Measurements from ENCODE around the gene GPR27.

GPR27 gene

DNA sequence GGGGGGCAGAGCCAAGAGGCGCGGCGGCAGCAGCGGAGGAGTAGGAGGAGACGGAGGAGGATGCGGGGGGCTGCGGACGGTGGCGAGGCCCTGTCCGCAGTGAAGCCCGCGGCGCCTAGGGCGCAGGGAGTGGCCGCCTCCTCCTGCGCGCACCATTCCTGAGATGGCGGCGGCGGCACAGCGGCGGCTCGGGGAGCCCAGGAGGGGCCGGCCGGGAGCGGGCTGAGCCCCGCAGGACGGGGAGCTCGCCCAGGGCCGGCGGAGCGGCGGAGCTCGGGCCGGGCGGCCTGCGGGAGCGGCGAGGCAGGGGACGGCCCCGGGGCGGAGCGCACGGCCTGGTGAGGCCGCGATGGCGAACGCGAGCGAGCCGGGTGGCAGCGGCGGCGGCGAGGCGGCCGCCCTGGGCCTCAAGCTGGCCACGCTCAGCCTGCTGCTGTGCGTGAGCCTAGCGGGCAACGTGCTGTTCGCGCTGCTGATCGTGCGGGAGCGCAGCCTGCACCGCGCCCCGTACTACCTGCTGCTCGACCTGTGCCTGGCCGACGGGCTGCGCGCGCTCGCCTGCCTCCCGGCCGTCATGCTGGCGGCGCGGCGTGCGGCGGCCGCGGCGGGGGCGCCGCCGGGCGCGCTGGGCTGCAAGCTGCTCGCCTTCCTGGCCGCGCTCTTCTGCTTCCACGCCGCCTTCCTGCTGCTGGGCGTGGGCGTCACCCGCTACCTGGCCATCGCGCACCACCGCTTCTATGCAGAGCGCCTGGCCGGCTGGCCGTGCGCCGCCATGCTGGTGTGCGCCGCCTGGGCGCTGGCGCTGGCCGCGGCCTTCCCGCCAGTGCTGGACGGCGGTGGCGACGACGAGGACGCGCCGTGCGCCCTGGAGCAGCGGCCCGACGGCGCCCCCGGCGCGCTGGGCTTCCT is at the start of gene GPR27:
TSS of gene GPR27 (plus strand) at position 155 of the 909 bp plus-strand sequence. CDS start at position 350, 195 bp downstream.
- DNase-seq = no peak

- no peak for DNase-seq
Measured at GRCh38 chr3:71704915-71705314, 48.7 kb upstream of the GPR27 start.

DNA sequence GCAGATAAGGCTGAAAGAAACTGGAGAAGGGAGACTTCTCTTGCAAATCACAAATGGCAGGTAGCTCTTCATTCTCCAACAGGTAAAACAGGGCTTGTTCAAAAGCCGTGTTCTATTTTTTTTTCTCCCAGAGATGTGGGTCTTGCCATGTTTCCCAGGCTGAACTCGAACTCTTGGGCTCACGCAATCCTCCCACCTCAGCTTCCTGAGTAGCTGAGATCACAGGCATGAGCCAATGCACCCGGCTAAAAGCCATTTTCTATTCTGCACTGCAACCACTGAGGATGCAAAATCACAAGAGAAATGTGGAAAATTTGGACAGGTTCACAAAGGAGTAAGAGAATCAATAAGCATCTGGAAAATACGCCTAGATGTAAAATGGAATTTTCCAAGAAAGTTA is 48.0 kb upstream of the GPR27 start:
- no peak for DNase-seq

DNA sequence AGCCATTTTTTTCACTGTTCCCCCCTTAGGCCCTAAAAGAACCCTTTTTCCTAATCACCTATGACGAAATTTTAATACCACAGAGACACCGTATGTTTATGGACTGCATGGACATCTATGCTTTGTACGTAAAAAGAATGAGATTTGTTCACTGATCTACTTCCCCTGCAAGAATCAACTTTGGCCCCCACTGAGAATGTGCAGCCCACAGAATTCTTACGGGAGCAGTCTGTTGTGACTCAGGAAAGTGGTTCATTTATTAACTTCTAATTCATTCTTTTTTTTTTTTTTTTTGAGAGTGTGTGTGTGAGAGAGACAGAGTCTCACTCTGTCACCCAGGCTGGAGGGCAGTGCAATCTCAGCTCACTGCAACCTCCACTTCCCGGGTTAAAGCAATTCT is 46.1 kb upstream of the GPR27 start:
- DNase-seq = no peak

DNA sequence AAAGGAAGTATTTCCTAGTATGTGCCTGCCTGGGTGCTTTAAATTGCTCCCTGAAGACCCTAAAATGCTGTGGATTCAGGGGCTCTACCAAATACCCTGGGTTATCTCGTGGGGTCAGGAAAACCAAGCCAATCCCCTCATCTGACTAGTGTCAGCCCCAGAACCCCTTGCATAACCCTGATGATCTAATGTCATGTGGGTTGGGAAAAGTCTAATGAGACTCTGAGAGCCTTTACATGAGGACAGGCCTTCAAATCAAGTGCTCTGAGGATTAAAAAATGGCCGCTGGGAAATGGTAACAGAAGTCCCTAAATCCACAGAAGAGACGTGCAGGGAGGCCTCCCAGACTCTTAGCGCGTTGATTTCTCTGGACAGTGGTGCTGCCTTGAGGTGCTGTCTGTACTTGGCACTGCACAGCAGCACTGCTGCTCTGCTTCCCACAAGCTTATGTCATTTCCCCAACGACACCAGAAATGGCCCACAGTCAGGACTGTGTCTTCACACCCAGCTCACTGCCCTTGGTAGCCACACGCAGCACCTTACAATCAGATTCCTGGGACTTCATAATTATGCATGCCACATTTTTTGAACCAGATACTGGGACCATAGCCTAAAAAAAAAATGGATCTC is 45.1 kb upstream of the GPR27 start:
- no peak for DNase-seq

- DNase-seq = no peak
Measured at GRCh38 chr3:71709908-71710511, 43.6 kb upstream of the GPR27 start.

DNA sequence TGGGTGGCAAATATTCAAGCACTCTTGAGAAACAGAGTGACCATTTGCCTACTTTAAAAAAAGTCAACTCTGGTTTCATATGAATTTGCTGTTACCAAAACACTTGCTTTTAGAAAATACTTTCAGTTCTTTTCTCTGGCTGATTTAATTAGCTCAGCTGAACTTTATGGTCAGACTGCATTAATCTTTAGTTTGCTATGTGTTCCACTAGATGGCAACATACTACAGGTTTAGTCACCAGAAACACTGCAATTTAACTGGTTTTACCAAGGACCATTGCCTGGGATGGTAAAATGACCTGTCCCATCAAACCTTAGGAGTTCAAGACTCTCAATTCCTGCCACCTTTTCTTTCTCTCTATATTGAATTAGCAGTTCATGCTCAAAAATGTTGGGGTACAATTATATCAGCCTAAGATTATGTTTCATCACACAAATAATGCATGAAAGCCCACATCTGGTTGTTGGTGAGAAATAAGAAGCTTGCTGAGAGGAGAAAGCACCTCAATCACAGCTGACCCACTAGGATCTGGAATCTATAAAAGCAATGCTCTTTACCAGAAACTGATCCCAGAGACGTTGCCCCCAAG is 42.7 kb upstream of the GPR27 start:
- DNase-seq = peak; percentile 54

DNA sequence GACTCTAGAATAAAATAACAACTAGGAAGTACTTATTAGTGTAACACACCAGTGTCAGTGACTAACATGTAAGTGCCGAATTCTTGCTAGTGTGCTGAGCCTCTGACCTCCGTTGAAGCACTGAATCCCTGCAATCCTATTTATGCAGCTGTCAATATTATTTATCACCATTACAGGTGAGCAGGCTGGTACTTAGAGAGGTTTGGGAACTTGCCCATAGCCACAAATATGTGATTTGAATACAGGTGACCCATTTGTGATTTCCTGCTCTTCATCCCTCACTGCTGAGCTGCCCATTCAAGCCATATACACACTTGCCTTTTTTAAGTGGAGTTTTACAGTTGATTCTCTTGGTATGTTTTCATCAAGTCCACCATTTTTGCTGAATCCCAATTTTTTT is 40.6 kb upstream of the GPR27 start:
- DNase-seq = no peak

GRCh38 chr3:71714595-71714994 is 39.1 kb upstream of the GPR27 start:
- no peak for DNase-seq

- DNase-seq = no peak
Measured at GRCh38 chr3:71718072-71718471, 35.6 kb upstream of the GPR27 start.

DNA sequence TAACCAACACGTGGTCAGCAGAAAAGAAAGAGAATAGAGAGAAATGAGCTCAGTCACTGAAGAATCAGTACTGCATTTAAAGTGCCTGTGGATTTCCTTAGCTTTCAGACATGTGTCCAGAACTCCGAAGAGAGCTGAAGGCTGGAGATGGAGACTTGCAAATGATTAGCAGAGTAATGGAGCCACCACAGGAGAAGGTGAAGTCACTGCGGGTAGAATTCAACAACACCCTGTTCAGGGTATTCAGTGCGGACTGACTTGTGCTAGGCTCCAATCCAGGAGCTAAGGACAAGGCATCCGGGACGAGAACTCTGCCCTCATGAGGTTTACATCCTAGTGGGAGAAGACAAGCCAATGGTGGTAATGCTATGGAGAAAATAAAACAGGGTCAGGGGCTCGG is 32.7 kb upstream of the GPR27 start:
- no peak for DNase-seq

GRCh38 chr3:71721651-71722157 is 32.0 kb upstream of the GPR27 start:
- no peak for DNase-seq

DNA sequence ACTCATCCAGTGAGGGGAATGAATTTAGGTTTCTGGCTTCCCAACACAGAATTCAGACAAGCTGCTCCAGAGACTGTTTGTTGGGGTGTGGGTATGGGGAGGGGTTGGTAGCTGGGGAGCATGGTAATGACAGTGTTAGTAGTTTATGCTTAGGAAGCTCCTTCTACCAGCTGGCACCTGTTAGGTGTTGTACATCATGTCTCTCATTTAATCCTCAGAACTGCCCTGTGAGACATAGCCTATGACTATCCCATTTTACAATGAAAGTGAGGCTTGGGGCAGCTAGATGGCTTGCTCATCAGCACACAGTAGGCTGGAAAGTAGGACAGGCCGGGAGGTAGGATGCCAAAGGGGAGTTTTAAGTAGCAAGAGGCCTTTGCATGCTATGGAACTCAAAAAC is 31.0 kb upstream of the GPR27 start:
- DNase-seq = no peak

- no peak for DNase-seq
Measured at GRCh38 chr3:71723452-71724170, 30.0 kb upstream of the GPR27 start.

DNA sequence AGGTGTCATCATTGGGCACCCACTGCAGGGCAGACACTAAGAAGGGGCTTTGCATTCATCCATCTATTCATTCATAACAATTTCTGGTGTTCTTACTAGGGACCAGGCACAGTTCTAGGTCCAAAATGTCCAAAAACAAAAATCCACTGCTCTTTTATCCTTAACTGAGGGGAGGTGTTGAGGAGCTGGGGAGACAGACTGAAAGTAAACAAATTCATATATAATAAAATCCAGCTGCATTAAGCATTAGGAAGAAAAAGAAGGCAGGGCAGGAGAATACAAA is 29.5 kb upstream of the GPR27 start:
- DNase-seq = no peak

GRCh38 chr3:71724584-71725270 is 28.9 kb upstream of the GPR27 start:
- no peak for DNase-seq

DNA sequence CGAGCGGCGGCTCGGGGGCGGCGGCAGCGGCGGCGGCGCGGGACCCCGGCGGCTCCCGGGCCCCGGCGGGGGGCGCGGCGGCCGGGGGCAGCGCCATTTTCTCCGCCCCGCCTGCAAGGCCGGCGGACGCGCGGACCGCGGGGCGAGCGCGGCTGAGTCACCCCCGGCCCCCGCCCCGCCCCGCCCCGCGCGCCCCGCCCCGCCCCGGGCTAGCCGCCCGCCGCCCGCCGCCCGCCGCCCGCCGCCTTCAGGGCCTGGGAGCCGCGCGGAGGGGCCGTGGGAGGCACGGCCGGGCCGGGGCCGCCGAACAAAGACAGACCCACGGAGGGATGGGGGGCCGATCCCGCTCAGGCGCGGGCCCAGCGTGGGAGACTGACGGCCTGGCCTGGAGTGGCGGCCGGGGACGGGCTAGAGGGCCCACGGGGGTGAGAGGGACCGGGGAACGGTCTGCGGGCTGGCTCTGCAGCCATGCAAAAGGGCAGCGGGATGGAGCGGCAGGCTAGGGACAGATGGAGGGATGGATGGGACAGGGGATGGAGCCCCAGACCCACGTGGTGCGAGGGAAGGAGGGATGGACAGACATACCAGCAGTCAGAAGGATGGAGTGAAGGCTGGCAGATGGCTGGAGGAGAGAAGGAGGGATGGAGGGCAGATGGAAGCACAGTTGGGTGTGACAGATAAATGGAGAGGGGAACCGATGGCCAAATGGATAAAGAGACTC is 28.2 kb upstream of the GPR27 start, which contains the start of gene EIF4E3:
TSS of gene EIF4E3 (minus strand) at position 132 of the 721 bp plus-strand sequence. CDS start at position 97, 35 bp downstream.
- peak; percentile 14 for DNase-seq

- DNase-seq = no peak
Measured at GRCh38 chr3:71726146-71726545, 27.5 kb upstream of the GPR27 start.

DNA sequence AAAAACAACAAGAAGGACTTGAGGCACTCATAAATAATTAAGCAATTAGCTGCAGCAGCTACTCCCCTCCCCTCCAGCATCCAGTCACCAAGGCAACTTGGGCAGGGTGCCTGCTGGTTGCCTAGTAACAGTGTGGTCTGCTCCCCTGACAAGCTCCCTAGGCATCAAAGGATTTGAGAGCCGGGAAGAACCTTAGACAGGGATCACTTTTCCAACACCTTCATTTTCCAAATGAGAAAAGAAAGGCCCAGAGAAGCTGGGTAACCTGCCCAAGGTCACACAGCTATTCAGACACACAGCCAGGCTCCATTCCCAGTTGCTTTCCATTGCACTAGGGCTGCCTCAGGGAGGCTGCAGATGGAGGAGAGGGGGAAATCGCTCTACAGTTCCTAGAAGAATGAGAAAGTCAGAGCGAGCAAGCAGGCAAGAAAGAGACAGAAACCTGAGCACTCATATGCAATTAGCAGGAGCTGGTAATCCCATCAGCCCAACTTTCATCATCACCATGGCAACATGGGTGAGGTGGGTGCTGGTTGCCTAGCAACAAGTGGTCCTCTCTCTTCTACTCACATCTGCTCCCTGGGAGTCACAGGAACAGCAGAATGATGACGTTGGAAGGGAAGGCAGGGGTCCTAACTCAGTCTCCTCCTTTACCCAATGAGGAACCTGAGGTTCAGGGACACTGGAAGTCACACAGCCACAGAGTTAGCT is 24.9 kb upstream of the GPR27 start:
- no peak for DNase-seq

- DNase-seq = no peak
Measured at GRCh38 chr3:71732637-71733036, 21.0 kb upstream of the GPR27 start.

DNA sequence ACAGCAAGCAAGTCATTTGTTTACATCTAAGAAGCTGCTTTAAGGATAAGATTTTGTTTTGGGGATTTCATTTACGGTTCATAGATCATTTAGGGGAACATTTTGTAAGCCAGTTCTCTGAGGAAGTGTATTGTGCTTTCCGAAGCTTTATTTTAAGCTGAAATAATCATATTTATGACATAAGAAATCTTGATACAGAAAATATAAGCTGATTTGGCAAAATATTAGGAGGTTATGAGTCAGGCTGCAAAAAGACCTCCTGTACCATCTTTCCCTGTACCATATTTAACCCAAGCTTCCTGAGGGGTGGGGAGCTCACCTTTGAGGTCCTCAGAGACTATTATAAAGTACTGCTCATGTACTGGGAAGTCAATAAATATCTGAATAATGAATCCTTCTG is 20.3 kb upstream of the GPR27 start:
- DNase-seq = no peak

Measured in HCEC 1CT (cell line).